Occipital lobe (tissue), 2 donors: Measurements from ENCODE around the gene OLIG2. TPM values are rescaled to one million over a fixed set of nuclear protein-coding genes. Genes with fewer than 3 reads are reported as not detected.

Source experiments
- DNase-seq: peaks from one replicate; lab custom pipeline; 2025; lab: John Stamatoyannopoulos, UW
- total RNA-seq: library from RNA; depleted of rRNA; stranded (reverse); fragments of >200 nt; gene quantifications from one replicate; pipeline ENCODE4 v1.2.3, GENCODE V29; 2014

The OLIG2 gene
- total RNA-seq, result 23.9 TPM

DNA sequence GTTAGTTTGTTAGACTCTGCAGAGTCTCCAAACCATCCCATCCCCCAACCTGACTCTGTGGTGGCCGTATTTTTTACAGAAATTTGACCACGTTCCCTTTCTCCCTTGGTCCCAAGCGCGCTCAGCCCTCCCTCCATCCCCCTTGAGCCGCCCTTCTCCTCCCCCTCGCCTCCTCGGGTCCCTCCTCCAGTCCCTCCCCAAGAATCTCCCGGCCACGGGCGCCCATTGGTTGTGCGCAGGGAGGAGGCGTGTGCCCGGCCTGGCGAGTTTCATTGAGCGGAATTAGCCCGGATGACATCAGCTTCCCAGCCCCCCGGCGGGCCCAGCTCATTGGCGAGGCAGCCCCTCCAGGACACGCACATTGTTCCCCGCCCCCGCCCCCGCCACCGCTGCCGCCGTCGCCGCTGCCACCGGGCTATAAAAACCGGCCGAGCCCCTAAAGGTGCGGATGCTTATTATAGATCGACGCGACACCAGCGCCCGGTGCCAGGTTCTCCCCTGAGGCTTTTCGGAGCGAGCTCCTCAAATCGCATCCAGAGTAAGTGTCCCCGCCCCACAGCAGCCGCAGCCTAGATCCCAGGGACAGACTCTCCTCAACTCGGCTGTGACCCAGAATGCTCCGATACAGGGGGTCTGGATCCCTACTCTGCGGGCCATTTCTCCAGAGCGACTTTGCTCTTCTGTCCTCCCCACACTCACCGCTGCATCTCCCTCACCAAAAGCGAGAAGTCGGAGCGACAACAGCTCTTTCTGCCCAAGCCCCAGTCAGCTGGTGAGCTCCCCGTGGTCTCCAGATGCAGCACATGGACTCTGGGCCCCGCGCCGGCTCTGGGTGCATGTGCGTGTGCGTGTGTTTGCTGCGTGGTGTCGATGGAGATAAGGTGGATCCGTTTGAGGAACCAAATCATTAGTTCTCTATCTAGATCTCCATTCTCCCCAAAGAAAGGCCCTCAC, at the start of gene OLIG2:
Gene OLIG2 (plus strand): TSS at position 447 of the 954 bp plus-strand sequence. CDS start 928 bp downstream, outside the sequence.
- peak; percentile 91 for DNase-seq

DNA sequence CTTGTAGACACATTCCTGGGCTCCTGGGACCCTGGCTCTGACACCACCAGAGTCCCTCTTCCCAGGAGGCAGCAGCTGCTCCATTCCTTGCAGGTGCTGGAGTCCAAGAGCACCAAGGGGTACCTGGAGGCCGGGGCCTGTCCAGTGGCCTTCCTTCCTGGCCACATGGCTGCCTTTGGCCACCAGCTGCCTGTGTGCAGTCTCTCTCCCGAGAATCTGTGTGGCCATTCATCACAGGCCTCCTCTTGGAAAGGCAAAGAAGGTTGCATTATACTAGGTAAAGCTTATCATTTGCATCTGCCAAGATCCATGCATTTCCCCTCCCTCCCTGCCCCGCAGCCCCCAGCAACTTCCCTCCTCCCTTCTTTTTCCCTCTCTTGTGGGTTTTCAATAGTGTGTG, 48.9 kb upstream of the OLIG2 start:
- no peak for DNase-seq

DNA sequence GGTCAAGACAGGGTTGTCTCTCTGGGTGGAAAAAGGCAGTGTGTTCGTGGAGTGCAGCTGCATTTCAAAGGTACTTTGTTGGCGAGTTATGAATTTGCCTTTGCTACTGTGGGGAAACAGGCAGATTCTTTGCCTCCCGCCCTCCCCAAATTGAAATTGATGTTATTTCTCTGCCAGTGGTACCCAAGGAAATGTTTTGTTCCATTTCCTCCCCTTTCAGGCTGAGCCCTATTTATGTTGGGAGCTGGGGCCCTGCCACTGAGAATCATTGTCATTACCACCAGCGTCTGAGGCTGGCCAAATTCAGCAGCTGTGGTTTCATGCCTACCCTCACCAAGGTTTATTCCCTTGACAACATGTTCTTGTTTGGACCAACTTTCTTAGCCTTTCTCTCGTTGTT, 48.5 kb upstream of the OLIG2 start:
- DNase-seq, result peak; percentile 9

DNA sequence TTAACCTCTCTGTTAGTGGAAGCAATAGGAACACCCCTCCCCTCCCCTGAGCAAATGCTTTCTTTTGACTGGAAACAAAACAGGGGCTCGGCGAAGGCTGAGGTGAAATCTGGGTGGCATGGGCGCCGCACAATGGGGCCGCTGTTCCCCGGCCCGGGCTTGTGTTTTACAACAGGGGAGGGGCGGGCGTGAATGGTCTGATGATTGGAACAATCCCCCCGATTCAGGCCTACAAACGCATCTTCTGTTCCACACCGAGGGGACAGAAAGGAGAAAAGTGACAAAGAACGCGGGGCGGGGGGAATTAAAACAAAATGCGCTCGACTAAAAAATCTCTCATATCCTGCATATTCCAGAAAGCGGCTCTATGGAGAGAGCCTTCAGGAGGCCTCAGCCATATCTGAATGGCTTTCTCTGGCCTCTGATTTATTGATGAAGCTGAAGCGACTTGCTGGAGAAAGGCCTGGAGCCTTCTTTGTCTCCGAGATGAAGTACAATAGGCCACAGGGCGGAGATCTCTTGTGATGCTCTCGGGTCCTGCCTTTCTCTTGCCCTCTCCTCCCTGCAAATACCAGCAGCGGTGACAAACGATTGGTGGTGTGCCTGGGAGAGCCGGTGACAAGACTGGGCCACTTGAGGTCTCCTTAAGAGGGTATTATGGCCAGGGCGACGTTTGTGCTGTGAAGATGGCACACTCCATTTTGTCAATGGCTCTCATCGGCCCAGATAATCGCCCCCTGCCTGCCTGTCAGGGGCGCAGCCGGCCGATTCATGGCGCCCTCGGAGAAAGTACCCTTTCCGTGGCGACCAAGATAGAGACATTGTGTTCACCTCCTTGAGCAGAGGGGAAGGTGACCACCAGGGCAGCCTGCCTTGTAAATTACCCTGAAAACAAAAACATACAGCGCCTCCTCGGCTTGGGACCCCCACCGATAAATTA, 47.1 kb upstream of the OLIG2 start:
- DNase-seq, result peak; percentile 31

DNA sequence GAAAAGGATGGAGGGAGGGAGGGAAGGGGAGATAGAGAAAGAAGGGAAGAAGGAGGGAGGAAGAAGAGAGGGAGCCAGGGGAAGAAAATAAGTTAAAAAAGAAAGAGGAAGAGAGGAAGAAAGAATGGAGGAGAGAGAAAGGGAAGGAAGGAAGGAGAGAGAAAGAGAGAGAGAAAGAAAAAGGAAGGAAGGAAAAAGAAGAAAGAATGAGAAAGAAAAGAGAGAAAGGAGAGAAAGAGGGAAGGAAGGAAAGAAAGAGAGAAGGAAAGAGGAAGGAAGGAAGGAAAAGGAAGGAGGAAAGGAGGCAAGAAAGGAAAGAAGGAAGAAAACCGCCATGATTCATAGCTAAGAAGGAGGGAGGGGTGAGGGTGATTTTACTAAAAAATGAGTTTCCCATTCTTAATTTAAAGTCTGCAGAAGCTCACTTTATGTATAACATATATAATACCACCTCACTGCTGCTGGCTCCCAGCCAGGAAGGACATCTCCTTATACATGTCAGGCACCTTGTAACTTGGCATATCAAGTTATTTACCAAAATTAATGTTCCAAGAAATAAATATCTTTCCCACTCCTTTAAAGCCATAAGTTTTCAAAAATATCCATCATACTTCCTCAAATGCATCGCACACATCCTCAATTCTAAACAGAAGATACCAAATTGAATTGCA, 46.0 kb upstream of the OLIG2 start:
- DNase-seq, result no peak

DNA sequence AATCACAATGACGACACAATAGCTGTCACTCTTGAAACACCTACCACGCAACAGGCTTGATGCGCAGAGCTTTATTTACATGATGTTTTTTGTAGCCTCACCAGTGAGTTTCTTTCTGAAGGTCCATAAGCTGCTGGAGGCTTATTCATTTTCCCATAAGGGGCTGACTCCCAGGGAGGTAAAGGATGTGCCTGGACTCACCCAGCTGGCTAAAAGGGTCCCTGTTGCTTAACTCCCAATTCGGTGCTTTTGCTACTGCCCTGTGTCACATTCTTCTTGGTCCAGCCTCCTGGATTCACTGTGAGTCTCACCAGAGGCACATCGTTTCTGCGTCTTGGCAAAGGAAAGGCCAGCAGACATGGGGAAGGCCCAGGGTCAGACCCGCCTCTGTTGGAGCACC, 44.6 kb upstream of the OLIG2 start:
- no peak for DNase-seq

DNA sequence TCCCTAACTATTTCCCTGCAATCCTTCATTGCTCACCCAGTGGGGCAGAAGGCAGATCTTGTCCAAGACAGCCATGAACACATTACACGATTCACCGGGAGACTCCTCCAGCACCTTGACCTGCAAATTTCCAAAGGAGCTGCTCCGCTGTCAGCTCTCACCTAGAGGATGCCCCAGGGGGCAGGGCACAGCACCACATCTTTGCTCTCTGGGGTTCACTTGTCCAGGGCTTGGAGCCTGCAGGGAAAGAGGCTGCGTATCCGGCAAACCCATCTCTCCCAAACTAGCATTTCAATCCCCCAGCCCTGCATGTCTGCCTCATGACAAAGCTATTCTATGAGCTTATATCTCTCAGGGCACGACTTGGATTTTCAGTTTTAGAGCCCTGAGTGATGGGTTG, 35.1 kb upstream of the OLIG2 start:
- DNase-seq, result no peak

DNA sequence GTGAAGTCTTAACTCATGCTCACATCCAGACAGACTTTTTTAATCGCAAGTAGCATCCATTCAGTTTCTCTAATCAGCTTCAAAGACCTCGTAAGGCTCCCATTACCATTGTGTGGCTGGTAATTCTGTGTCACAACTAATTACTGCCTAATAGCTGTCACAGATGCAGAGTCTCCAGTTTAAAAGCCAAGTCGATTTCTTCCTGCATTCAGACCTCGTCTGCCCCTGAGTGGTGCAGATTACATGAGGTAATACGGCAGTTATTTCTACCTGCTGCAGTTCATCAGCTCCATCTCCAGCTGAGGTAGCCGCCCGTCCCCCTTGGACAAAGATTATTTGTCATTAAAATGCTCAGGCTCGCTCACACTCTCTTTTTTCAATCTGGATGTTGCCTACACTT, 34.4 kb upstream of the OLIG2 start:
- DNase-seq, result no peak

DNA sequence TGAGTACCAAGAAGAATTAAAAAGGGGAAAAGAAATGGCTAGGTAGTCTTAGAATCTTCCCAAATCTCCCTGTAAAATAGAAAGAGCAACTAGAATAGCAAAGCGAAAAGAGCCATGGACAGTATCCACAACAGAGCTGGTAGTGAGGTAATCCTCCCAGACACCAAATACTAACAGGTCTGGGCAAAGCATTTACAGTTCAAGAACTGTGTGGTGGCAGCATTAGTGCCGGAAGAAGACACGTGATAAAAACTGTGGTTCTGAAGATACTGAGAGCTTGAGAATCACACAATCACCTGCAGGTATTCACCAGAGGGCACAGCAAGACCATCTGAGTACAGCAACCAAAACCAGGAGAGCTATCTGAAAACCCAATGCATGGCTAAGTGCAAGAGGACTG, 31.8 kb upstream of the OLIG2 start:
- no peak for DNase-seq

DNA sequence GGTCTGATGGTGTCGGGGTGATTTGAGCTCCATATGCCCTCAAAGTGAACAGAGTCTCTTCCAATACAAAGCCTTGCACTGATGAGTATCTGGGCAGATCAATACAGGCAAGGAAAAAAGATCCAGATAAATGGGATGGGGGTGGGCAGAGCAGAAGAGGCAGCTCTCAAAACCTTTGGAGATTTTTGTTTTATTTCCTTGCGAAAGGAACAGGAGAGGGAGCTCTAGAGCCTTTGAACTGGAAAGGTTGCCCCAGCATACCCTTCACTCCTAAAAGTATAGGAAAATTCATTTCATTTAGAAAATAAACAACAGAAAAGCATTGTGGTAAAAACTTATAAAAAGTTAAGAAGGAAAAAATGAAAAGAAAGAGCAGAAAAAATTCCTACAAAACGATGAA, 31.4 kb upstream of the OLIG2 start:
- no peak for DNase-seq

DNA sequence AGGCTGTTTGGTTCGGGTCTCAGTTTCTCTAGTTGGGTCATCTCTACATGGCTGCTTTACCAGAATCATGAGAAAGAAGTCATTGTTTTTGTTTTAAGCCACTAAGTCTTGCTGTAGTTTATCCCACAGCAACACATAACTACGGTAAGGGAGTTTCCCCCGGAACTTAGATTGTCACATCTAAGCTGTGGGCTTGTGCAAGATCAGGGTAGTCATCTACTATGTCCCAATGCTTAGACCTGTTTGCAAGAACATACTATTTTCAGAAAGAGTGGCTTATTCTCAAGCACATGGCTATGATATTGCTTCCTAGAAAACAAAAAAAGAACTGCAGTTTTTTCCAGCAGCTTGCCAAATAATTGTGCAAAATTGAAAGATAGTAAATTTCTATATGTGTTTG, 18.0 kb upstream of the OLIG2 start:
- DNase-seq, result no peak

DNA sequence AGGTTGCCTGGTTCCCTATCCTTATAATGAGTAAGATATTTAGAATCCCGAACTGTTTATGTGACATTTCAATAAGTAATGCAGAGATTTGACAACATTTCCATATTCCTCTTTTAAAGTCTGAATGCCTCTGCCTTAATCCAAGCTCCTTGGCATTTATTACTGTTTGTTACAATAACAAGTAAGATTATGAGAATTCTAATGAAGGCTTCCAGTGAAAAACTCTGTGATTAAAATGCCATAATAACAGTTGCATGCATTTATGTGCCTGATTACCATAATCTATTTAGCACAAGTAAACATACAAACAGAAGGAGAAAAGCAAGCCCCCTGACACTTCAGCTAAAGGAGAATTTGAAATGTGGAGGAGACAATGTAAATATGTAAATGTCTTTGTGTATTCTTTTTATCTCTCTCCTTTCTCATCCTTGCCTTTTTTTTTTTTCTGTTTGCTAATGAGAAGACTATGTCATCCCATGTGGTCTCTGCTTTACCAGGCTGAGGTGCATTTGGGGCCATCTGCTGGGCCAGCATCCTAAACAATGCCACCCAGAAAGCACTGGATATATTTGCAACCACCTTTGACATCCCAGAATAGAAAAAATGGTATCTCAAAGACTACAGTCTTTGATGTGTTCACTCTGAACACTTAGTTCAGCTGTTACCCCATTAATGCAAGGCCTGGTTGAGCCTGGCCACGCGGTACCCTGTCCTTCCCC, 17.2 kb upstream of the OLIG2 start:
- no peak for DNase-seq

DNA sequence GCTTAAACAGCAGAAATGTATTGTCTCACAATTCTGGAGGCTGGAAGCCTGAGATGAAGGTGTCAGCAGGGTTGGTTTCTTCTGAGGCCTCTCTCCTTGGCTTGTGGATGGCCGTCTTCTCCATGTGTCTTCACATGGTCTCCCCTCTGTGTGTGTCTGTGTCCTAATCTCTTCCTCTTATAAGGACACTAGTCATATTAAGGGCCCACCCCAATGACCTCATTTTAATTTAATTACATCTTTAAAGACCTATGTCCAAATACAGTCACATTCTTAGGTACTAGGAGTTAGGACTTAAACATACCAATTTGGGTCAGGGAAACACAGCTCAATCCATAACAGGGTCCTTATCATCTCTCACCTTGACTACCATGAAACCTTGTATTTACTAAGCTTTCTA, 14.8 kb upstream of the OLIG2 start:
- DNase-seq, result no peak

DNA sequence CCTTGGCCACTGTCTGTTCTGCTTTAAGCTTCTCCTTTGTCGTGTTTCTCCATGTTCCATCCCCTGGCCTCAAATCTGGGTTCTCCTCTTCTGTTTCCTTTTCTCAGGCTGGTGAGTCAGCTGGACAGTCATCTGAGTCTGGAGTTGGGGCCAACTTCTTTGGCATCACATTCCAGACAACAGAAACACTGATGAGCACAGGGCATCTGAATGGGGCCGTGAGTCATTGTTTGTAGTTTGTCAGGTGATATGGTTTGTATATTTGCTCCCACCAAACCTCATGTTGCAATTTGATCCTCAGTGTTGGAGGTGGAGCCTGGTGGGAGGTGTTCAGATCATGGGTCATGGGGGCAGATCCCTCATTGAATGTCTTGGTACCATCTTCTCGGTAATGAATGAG, 14.3 kb upstream of the OLIG2 start:
- no peak for DNase-seq

DNA sequence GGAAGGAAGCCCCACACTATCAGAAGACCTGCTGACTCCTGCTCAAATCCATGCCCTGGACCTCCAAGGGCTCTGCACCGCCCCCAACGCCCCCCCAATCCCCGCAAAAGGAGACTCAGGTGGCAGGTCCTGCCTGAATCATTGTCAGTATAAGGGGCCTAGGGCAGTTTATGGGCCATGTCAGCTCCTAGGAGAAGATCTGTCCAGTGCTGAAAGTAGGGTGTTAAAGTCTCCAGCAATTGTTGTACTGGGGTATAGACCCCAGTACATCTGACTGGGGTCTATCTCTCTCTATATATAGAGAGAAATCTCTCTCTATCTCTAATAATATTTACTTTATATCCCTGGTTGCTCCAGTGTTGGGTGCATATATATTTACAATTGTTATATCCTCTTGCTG, 12.1 kb upstream of the OLIG2 start:
- no peak for DNase-seq

DNA sequence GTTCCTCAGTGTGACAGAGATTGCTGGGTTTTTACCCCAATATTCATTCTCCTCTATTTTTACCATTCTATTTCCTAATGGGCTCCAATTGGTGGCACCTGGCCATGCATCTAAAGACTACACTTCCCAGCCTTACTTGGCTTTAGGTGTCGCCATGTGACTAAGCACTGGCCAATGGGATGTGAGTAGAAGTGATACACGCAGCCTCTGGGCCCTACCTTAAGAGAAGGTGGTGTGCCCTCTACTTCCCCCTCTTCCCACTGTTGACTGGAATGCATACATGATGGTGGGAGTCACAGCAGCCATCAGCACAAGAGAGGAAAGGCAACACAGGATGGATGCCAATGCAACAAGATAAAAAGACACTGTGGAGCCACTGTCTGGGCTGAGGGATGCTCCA, 11.4 kb upstream of the OLIG2 start:
- no peak for DNase-seq

DNA sequence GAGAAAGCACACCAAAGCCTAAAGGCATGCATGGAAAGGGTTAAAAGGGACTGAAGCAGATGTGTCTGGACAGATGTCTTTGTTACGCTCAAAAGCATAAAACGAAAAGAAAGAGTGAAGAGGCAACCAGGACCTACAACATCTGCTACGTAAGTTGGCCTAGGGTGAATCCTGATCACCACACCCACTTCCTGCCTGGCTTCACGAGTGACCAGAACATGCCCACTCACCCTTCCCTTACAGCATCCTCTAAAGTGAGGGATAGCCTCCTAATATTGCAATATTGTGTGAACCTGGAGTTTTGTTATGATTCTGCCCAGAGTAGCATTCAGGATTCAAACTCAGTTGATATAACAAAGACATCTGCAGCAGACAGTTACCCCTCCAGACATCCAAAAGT, 10.6 kb upstream of the OLIG2 start:
- DNase-seq, result no peak

DNA sequence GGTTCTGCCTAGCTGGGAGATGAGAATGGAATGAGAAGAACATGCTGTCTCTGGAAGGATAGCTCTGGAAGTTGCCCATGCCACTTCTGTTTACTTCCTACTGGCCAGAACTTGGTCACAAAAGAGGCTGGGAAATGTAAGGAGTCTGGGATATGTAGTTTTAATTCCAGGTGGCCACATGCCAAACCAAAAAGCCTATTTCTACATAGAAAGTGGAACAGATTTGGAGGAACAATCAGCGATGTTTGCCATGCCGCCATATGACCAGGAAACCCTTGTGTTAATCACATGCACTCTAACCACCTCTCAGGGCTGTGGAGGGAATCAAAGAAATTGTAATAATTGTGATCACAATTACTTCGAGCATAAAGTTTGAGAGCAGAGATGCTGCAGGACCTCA, 10.0 kb upstream of the OLIG2 start:
- DNase-seq, result no peak

DNA sequence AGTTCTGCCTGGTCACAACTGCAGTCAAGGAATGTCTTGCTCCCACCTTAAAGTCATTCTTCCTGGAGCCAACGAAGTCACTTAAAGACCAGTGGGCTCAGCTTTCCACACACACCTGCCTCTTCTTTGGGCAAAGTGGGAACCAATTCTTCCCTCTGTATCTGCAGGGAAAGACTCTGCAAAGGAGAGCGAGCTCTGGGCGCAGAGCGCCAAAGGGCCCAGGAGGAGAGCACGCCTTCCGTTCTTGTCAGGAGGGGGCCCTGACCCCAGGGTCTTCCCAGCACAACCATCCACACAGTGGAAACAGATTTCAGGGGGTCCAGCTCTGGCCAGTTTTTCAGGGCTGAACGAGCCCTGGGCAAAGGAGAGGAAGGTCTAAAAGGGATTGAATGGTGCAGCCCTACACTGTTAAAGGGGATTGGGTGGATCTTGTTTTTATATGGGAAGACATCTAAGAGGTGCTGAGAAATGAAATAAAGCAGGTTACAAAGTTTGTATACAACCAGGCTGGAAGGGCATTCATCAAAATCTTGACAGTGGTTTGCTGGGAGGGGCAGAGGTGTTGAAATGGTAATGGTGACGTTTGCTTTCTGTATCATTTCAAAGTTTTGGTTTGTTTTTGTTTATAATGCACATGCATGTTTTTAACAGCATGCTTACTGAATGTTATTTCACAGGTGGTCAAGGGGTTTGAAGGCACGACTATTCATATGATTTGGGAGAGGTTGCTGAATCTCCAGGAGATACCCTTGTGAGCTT, 6.8 kb upstream of the OLIG2 start:
- DNase-seq, result no peak

DNA sequence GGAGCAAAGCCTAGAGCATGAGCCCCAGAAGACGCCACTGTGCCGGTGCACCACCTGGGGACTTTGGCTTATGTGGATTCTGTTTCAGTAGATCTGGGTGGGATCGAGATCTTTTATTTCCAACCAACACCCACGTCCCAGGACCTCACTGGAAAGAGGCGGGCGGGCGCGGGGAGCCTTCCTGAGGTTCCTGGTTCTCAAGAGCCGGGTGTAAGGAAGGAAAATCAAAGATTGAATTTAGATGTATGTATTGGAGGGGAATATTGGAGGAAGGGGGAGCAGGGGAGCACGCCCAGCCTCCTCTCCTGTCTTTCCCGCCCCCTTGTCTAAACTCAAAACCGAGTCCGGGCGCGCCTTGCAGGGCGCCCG, 6.2 kb upstream of the OLIG2 start:
- no peak for DNase-seq
